ENCODE data around the gene DNAJC6.
"Not testable (repeated sequence)": the region's sequence is repeated elsewhere in the genome, so short reads cannot be mapped to it uniquely, and the experiment has no call there.

Gene DNAJC6

GRCh38 chr1:65377496-65378246 lies 68.3 kb downstream of the DNAJC6 start:
- no peak for TF ChIP-seq CTCF (IDR thresholded peaks at IDR 0.05; ENCODE audit: borderline replicate concordance, control extremely low read depth, extremely low read depth, insufficient read depth, missing control alignments)

GRCh38 chr1:65378247-65378946 lies 69.1 kb downstream of the DNAJC6 start:
- in situ Hi-C loops (cut with MboI; ENCODE audit: low sequenced_read_pairs, unreplicated experiment): no loop called here
- TF ChIP-seq CTCF (IDR thresholded peaks at IDR 0.05; ENCODE audit: borderline replicate concordance, control extremely low read depth, extremely low read depth, insufficient read depth, missing control alignments): no peak
- DNase-seq (ENCODE audit: low spot score): no peak

More at GRCh38 chr1:65377496-65378246, 68.3 kb downstream of the DNAJC6 start:
- in situ Hi-C loops (cut with MboI; ENCODE audit: low sequenced_read_pairs, unreplicated experiment): no loop called here
- no peak for DNase-seq (ENCODE audit: low spot score)

GRCh38 chr1:65384426-65384825 lies 75.1 kb downstream of the DNAJC6 start:
- in situ Hi-C loops (cut with MboI; ENCODE audit: low sequenced_read_pairs, unreplicated experiment); DNase-seq (ENCODE audit: low spot score): not testable (repeated sequence)

- in situ Hi-C loops (cut with MboI; ENCODE audit: low sequenced_read_pairs, unreplicated experiment): no loop called here
- TF ChIP-seq CTCF (IDR thresholded peaks at IDR 0.05; ENCODE audit: borderline replicate concordance, control extremely low read depth, extremely low read depth, insufficient read depth, missing control alignments): no peak
- DNase-seq (ENCODE audit: low spot score): no peak
Measured at GRCh38 chr1:65386439-65386838, 77.1 kb downstream of the DNAJC6 start.

GRCh38 chr1:65387821-65388220 lies 78.5 kb downstream of the DNAJC6 start:
- in situ Hi-C loops (cut with MboI; ENCODE audit: low sequenced_read_pairs, unreplicated experiment): no loop called here
- TF ChIP-seq CTCF (IDR thresholded peaks at IDR 0.05; ENCODE audit: borderline replicate concordance, control extremely low read depth, extremely low read depth, insufficient read depth, missing control alignments): no peak
- DNase-seq (ENCODE audit: low spot score): no peak

- TF ChIP-seq CTCF (IDR thresholded peaks at IDR 0.05; ENCODE audit: borderline replicate concordance, control extremely low read depth, extremely low read depth, insufficient read depth, missing control alignments): no peak
- in situ Hi-C loops (cut with MboI; ENCODE audit: low sequenced_read_pairs, unreplicated experiment): no loop called here
- DNase-seq (ENCODE audit: low spot score): no peak
Measured at GRCh38 chr1:65388908-65389695, 79.8 kb downstream of the DNAJC6 start.
